Stimulated activated memory B cell treated with anti-CD40 and anti-IgM and Interleukin-4, amounts not matched to agents 10 μg/mL and 1 μg/mL and 100 μg/mL, for 72 hours (primary cell): ENCODE measurements around the gene OTOP2.

Experiments used
- ATAC-seq: fragments of 150-1000 bp; cut with Tn5 transposase; 2 replicates; pipeline ENCODE4 v1.10.0; 2021
- H3K27ac Mint-ChIP-seq: one replicate; pipeline ENCODE4 v1.8.0; 2022; ENCODE audit warnings: mild to moderate bottlenecking, mixed read lengths
- H3K27me3 Mint-ChIP-seq: one replicate; pipeline ENCODE4 v1.8.0; 2022; ENCODE audit warnings: mixed read lengths
- H3K36me3 Mint-ChIP-seq: one replicate; pipeline ENCODE4 v1.8.0; 2022; ENCODE audit warnings: mixed read lengths
- H3K4me1 Mint-ChIP-seq: one replicate; pipeline ENCODE4 v1.8.0; 2022; ENCODE audit warnings: mixed read lengths
- H3K4me3 Mint-ChIP-seq: one replicate; pipeline ENCODE4 v1.8.0; 2022; ENCODE audit warnings: mild to moderate bottlenecking, moderate library complexity, mixed read lengths
- H3K9me3 Mint-ChIP-seq: one replicate; pipeline ENCODE4 v1.8.0; 2022; ENCODE audit warnings: mixed read lengths

OTOP2 gene

DNA sequence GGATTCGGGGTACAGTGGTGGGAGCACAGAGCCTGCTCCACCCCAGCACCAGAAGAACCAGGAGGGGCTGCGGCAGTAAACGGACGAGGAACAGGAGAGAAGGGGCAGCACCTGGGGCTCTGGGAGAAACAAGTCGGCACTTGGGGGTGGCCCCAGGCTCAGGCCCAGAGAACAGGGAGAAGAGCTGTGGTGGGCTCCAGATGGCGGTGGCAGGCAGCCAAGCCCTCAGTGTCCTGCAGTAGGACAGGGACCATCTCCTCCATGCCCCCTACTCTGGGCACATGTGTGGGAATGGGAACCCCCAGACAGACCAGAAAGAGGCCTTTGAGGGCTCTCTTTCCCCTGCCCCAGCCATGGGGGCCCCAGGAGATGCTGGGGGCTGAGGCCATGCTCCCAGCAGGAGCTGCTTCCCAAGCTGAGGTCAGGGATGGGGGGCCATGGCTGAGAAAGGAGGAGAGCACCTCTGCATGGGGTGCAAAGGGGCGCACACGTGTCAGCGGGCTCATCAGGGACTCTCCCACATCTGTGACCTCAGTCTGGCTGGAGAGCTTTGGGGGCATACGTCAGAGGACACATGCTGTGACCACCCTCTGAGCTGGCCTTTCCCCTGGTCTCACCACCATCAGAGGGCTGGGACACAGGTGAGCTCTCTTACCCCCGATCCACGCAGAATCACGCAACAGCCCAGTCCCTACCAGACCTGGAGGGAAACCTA is 7.8 kb upstream of the OTOP2 start:
- H3K4me3 Mint-ChIP-seq, result no peak overlapping the region
- no peaks in the 10 kb centered on the region for H3K9me3 Mint-ChIP-seq
- H3K27me3 Mint-ChIP-seq, result peaks cover 67% of the 10 kb centered on the region
- H3K36me3 Mint-ChIP-seq, result no peaks in the 10 kb centered on the region
- H3K27ac Mint-ChIP-seq, result no peak overlapping the region
- ATAC-seq, result no peak
- peaks cover 5% of the 10 kb centered on the region for H3K4me1 Mint-ChIP-seq

DNA sequence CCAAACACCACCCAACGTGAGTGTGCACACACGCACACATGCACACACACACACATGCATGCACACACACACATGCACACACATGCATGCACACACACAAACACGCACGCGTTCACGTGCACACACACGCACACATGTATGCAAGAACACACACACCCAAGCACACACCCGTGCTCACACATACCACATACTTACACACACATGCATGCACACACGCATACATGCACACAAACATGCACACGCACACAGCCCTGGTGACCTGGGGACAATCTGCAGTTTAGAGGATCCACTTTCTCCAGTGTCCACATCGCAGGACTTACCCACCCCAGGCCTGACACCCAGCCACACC is 7.2 kb upstream of the OTOP2 start:
- peaks cover 5% of the 10 kb centered on the region for H3K4me1 Mint-ChIP-seq
- no peak overlapping the region for H3K4me3 Mint-ChIP-seq
- ATAC-seq, result no peak
- peaks cover 72% of the 10 kb centered on the region for H3K27me3 Mint-ChIP-seq
- H3K9me3 Mint-ChIP-seq, result no peaks in the 10 kb centered on the region
- no peak overlapping the region for H3K27ac Mint-ChIP-seq
- H3K36me3 Mint-ChIP-seq, result no peaks in the 10 kb centered on the region

DNA sequence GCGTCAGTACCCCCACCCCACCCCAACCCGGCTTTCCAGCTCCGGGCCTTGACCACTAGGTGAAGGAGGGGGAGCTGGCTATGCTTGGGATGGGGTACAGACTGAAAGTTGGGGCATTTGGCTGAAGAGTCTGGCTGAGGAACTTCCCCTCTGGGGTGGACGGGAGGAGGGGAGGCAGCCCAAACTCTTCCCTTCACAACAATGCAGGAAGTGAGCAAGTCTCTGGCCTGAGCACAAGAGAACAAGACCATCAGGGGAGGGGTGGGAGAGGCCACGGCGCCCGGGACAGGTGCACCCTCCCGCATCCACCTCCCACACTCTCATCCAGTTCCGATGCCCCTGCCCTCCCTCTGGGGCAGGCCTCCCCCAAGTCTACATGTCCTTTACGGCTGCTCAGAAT is 6.6 kb upstream of the OTOP2 start:
- no peak for ATAC-seq
- Mint-ChIP-seq H3K36me3 (no peaks in the 10 kb centered on the region), H3K27ac (no peak overlapping the region), H3K4me3 (no peak overlapping the region), H3K4me1 (peaks cover 7% of the 10 kb centered on the region), H3K9me3 (no peaks in the 10 kb centered on the region), H3K27me3 (peaks cover 78% of the 10 kb centered on the region)

DNA sequence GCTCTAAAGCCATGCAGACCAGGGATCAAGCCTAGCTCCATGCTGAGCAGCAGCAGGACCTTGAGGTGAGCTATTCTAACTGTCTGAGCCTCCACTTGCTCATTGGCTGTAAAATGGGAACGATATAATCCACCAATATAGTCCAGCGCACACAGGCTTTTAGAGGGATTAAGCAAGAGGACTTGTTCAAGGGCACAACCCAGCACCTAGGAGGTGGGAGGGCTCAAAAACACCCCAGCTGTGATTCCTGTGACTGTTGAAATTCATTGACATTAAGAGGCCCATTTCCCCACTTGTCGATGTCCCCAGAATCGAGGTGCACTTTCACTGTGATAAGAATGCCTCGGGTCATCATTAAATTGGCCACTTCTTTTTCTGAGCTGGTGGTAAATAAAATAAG is 5.2 kb upstream of the OTOP2 start:
- Mint-ChIP-seq H3K27me3 (peaks cover 85% of the 10 kb centered on the region), H3K4me1 (peaks cover 12% of the 10 kb centered on the region), H3K9me3 (no peaks in the 10 kb centered on the region), H3K36me3 (no peaks in the 10 kb centered on the region), H3K27ac (no peak overlapping the region), H3K4me3 (no peak overlapping the region)
- no peak for ATAC-seq

DNA sequence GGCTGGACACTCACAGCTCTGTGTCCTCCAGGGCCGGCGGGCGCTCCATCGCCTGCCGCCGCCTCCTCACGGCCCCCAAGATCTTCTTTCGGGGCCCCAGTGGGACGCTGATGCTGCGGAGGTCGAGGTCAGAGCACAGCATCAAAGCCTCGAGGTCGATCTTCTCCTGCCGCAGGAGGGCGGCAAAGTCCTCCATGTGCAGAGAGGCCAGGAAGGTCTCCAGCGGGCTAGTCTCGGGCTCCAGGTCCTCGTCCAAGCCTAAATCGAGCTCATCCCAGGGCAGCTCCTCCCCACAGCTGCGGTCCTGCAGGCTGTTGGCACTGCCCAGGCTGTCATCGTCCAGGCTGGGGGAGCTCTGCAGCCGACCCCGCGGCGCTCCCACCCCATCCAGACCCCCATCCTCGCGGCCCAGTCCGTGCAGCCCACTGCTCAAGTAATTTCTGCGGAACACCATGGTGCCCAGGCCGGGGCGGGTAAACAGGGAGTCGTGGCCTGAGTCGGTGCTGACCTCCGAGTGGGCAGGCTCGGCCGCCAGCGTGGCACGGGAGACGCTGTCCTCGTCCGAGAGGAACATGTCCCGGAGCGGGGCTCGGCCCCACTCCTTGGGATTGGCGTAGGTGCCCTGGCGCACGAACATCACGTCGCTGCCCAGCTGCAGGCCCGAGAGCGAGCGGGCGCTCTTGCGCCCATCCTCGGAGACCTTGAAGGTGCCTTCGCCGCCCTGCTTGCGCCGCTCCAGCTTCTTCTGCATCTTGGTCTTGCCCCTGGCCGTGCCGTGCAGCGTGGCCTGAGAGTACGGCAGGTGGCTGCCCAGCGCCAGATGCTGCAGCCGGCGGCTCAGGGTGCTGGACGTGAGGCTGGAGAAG is 4.4 kb upstream of the OTOP2 start:
- Mint-ChIP-seq H3K27me3 (peaks cover 90% of the 10 kb centered on the region), H3K27ac (no peak overlapping the region), H3K9me3 (no peaks in the 10 kb centered on the region), H3K4me1 (peaks cover 19% of the 10 kb centered on the region), H3K4me3 (no peak overlapping the region), H3K36me3 (no peaks in the 10 kb centered on the region)
- no peak for ATAC-seq

DNA sequence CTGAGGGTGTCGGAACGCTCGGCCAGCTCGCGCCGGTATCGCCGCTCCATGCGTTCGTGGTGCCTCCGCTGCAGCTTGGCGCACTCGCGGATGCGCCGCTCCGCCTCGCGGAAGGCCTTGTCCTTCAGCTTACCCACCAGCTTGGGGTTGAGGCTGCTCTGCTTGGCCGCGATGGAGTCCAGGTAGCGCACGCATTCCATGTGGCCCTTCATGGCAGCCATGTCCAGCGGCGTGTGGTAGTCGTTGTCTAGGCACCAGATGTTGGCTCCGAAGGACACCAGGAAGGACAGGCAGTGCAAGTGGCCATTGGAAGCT is 3.8 kb upstream of the OTOP2 start:
- Mint-ChIP-seq H3K27ac (no peak overlapping the region), H3K27me3 (peaks cover 90% of the 10 kb centered on the region), H3K4me3 (no peak overlapping the region)

DNA sequence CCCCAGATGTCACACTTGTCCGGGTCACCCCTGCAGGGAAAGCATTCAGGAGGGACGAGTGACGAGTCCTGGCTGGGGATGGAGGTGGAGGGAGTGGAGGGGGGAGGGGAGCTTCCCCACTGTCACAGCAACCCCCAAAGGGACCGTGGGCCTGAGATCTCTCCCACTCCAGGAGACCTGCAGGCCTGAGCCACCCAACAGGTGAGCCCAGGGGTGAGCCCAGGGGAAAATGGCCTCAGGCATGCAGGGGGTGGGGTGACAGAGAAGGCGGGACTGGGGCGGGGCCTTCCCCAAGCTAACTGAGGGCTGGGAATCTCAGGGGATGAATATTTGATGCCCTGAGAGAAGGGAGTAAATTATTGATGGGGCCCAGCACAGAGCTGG is 3.4 kb upstream of the OTOP2 start:
- H3K9me3 Mint-ChIP-seq, result no peaks in the 10 kb centered on the region
- H3K36me3 Mint-ChIP-seq, result no peaks in the 10 kb centered on the region
- peaks cover 24% of the 10 kb centered on the region for H3K4me1 Mint-ChIP-seq
- peaks cover 92% of the 10 kb centered on the region for H3K27me3 Mint-ChIP-seq
- ATAC-seq, result no peak
- no peak overlapping the region for H3K4me3 Mint-ChIP-seq
- no peak overlapping the region for H3K27ac Mint-ChIP-seq

More for the DNA sequence above, 3.8 kb upstream of the OTOP2 start:
- ATAC-seq, result no peak
- Mint-ChIP-seq H3K9me3 (no peaks in the 10 kb centered on the region), H3K4me1 (peaks cover 24% of the 10 kb centered on the region), H3K36me3 (no peaks in the 10 kb centered on the region)

DNA sequence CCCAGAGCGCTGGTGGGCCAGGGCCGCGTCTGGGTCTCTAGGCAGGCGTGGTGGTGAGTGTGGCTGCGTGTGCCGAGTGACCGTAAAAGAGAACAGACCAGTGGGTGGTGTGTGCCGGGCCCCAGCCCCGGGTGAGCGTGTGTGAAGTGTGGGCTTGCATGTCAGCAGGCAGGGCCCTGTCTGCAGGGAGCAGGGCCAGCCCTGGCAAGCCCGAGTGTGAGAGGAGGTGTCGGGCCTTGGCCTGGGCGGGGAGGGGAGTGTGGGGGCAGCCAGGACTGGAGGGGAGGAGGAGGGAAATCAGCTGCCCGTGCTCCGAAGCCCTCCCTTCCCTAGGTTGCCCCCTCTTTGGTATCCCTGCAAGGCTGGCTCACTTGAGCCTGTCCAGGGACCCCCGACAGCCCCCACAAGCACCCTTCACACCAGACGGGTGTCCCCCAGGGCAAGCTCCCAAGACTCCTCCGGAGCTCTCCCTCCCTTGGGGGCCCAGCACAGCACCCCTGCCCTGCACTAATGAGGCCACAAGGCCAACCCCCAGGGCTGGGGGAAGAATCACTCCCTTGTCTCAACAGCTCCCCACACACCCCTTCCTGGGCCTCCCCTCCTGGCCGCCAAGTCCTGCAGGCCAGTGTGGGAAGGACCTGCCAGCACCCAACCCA is 2.9 kb upstream of the OTOP2 start:
- H3K4me1 Mint-ChIP-seq, result peaks cover 24% of the 10 kb centered on the region
- peaks cover 92% of the 10 kb centered on the region for H3K27me3 Mint-ChIP-seq
- no peak overlapping the region for H3K27ac Mint-ChIP-seq
- H3K36me3 Mint-ChIP-seq, result no peaks in the 10 kb centered on the region
- no peak overlapping the region for H3K4me3 Mint-ChIP-seq
- no peak for ATAC-seq
- H3K9me3 Mint-ChIP-seq, result no peaks in the 10 kb centered on the region

DNA sequence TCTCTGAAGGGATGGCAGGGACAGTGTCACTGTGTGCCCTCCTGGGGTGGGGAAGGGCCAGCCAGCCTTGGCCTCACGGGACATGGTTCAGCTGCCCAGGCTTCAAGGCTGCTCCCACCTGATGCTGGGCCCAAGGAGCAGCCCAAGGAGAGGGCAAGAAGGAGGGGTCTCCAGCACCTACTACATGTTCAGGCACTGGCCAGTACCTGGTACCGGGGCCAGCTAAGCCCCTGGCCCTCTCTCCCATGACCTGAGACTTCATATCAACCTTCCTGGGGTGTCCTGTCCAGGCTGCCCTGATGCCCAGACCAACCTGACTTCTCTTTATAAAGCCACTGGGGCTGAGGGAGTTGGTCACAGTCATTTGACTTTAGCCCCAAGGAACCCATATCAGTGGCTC is 2.3 kb upstream of the OTOP2 start:
- no peak for ATAC-seq
- peaks cover 24% of the 10 kb centered on the region for H3K4me1 Mint-ChIP-seq
- no peaks in the 10 kb centered on the region for H3K36me3 Mint-ChIP-seq
- no peak overlapping the region for H3K27ac Mint-ChIP-seq
- no peak overlapping the region for H3K4me3 Mint-ChIP-seq
- H3K9me3 Mint-ChIP-seq, result no peaks in the 10 kb centered on the region
- peaks cover 92% of the 10 kb centered on the region for H3K27me3 Mint-ChIP-seq

DNA sequence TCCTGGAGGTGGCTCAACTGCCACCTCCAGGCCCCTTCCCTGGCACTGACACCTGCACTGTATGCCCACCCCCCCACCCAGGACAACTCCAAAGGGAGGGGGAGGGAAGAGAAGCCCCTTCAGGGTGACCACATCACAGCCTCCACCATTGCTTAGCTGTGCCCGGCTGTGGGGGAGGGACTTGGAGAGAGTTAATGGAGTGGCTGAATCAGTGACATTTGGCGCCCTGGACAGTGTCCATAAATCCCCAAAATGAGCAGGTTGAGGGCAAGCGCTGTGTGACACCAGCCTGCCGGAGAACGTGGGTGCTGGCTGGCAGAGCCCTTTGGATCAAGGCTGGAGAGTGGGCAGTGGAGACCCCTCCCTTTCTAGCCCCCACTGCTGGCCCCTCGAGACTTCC is 1.9 kb upstream of the OTOP2 start:
- peaks cover 24% of the 10 kb centered on the region for H3K4me1 Mint-ChIP-seq
- H3K27me3 Mint-ChIP-seq, result peaks cover 92% of the 10 kb centered on the region
- no peak overlapping the region for H3K27ac Mint-ChIP-seq
- H3K4me3 Mint-ChIP-seq, result no peak overlapping the region
- no peaks in the 10 kb centered on the region for H3K36me3 Mint-ChIP-seq
- H3K9me3 Mint-ChIP-seq, result no peaks in the 10 kb centered on the region
- ATAC-seq, result no peak

DNA sequence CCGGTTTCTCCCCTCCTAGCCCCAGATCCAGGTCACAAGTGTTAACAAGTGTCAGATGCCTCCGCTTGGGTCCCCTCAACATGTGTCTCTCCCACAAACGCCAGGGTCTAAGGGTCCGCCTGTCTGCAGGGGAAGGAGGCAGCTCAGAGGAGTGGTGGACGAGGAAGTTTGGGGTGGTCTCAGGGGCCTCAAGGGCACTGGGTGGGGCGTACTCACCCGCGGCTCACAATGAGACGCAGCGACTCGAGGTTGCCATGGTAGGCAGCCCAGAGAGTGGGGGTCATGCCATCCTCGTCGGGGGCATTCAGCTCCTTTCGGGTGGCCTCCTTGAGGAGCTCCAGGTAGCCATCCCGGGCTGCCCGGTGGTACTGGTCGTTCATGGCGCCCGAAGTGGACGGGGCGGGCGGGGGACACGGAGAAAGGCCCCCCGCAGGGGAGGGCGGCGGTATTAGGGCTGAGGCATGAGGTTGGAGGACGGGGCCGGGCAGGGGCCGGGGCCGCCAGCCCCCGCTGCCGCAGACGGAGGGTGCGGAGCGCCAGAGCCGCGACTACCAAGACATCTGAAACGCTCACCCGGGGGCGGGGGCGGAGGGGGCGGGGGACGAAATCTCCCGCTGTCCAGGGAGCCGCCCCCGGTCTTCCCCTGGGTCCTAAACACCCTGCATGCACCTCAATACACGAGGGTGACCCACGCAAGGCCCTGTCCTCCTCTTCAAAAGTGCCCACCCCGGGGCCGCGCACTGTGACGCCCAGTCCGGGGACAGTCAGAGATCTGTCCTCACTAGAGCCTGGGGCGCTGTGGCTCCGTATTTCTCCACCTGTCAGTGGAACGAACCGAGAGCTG is 1.2 kb upstream of the OTOP2 start, which contains the start of gene USH1G:
Gene USH1G (minus strand): TSS at position 562 of the 844 bp plus-strand sequence. CDS start 182 bp downstream, at position 380.
- H3K27ac Mint-ChIP-seq, result no peak within 1 kb of the TSS
- no peaks in the 10 kb centered on the region for H3K36me3 Mint-ChIP-seq
- H3K4me3 Mint-ChIP-seq, result peak within 1 kb of the TSS; percentile 52
- ATAC-seq, result no peak
- no peaks in the 10 kb centered on the region for H3K9me3 Mint-ChIP-seq
- peaks cover 24% of the 10 kb centered on the region for H3K4me1 Mint-ChIP-seq
- H3K27me3 Mint-ChIP-seq, result peaks cover 92% of the 10 kb centered on the region

DNA sequence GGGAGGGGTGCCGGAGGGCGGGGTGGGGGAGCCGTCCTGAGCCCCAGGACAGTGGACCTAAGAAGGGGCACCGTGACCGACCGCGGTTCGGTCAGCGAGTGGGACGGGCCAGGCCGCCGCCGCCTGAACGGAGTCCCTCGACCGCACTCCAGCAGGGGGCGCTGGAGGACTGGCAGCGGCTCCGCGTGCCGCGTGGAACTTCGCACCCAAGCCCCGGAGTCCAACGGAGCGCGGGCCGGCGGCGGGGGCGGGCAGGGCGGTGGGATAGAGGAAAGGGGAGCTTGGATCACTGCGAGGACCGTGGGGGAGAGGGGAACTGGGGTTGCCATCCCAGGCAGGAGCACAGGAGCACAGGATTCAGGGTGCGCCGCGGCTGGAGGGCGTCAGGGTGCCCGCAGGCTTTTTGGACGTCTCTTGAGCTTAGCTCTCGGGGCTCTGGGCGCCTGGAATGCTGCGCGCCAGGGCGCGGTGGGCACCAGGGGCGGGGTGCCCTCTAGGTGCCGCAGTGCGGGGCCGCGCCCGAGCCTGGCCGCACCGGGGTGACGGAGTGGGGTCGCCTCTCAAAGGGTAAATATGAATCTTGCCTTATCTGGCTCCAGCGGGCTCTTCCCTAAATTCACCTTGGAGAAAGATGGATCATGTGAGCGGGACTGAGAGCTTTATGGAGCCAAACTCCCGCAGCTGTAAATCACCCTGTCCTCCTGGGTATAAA is 379 bp upstream of the OTOP2 start:
- H3K27me3 Mint-ChIP-seq, result peaks cover 92% of the 10 kb centered on the region
- H3K9me3 Mint-ChIP-seq, result no peaks in the 10 kb centered on the region
- H3K36me3 Mint-ChIP-seq, result no peaks in the 10 kb centered on the region
- no peak overlapping the region for H3K27ac Mint-ChIP-seq
- peaks cover 24% of the 10 kb centered on the region for H3K4me1 Mint-ChIP-seq
- peak; percentile 56 for ATAC-seq
- no peak overlapping the region for H3K4me3 Mint-ChIP-seq

DNA sequence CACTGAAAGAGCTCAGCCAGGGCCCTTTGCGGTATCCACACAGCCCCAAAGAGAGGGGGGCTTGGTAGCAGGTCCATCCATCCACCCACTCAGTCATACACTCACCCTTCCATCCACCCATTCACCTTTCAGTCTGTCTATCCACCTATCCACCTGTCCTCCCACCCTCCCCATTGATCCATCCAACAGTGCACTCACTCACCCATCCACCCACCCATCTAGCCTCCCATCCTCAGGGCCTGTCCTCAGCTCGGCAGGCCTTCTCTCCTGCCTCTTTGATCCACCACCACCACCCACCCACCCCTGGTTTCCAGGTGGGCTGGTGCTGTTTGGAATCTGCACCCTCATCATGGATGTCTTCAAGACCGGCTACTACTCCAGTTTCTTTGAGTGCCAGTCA is 1.2 kb downstream of the OTOP2 start:
- no peak for ATAC-seq
- H3K27ac Mint-ChIP-seq, result no peak overlapping the region
- peaks cover 24% of the 10 kb centered on the region for H3K4me1 Mint-ChIP-seq
- peaks cover 92% of the 10 kb centered on the region for H3K27me3 Mint-ChIP-seq
- H3K4me3 Mint-ChIP-seq, result no peak overlapping the region
- no peaks in the 10 kb centered on the region for H3K9me3 Mint-ChIP-seq
- H3K36me3 Mint-ChIP-seq, result no peaks in the 10 kb centered on the region

DNA sequence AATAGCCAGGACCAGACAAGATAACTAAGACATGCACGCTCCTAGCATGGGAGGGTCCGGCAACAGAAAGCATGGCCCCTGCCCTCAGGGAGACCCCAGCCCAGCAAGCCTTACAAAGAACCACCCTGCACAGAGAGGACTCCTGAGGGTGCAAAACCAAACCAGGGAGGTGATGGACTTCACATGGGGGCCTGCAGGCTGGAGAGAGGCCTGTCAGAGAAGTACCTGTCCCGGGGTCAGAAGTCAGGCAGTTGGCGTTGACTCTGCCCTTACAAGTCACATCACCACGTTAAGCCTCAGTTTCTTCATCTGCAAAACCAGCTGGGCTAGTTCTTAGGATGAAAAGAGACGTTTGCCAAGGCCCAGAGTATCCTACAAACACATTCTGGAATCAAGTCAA is 4.7 kb downstream of the OTOP2 start:
- Mint-ChIP-seq H3K9me3 (no peaks in the 10 kb centered on the region), H3K36me3 (no peaks in the 10 kb centered on the region), H3K27me3 (peaks cover 99% of the 10 kb centered on the region), H3K4me1 (peaks cover 11% of the 10 kb centered on the region), H3K27ac (no peak overlapping the region), H3K4me3 (no peak overlapping the region)
- ATAC-seq, result no peak
